NCI-H146 (cell line): ENCODE results near the gene SGTA.
A peak's percentile ranks its signal among the peaks of the same experiment; 100 is the strongest.
"Not testable (repeated sequence)": the region's sequence is repeated elsewhere in the genome, so short reads cannot be mapped to it uniquely, and the experiment has no call there.

Experiments
- DNase-seq: peaks from one replicate; lab custom pipeline; 2025; lab: John Stamatoyannopoulos, UW

SGTA gene

GRCh38 chr19:2792666-2793065, 9.6 kb upstream of the SGTA start:
- DNase-seq = not testable (repeated sequence)

DNA sequence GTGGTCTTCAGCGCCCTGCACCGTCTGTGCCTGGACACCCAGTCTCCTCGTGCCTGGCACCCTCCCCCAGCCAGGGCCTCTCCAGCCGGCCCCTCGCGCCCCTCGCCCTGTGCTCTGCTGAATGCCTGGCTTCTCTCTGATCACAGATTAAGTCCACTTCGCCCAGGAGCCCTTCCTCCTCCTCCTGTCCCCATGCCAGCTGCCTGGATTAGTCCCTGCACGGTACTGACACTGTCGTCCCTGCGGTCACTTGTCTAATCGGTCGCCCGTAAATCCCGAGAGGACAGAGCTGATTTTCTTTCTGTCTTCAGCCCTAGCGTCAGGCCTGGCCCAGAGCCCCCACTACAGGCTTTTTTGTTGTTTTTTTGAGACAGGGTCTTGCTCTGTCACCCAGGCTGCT, 8.8 kb upstream of the SGTA start:
- DNase-seq = no peak

- no peak for DNase-seq
Measured at GRCh38 chr19:2791440-2791839, 8.4 kb upstream of the SGTA start.

DNA sequence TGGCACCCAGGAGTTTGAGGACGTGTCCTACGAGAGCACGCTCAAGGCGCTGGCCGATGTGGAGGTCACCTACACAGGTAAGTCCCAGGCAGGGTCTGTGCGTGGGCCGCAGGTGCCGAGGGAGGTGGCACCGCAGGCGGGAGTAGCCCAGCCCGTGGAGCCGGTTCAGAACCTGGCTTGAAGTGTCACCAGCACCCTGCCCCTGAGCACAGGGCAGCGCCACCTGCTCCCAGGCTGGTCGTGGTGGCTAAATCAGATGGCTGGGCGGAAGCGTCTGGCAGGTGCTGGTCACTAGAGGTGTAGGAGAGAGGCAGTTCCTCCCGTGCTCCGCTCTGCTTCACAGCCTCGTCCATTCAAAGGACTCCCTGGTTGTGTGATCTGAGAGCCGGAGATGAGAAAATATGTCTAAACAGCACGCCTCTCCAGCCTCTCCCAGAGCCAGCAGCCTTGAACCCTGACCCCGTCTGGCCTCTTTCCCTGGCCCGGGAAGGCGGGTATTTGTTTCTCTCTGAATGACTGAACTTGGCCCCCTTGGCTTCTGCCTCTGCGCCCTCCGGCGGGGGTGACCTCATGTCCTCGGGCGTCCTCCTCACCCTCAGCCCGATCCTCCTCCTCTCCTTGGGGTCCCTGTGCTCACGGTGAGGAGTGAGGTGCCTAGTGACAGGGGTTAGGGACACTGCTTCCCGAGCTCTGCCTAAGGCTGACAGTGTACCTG, 7.6 kb upstream of the SGTA start:
- DNase-seq = no peak

GRCh38 chr19:2790194-2790556, 7.1 kb upstream of the SGTA start:
- no peak for DNase-seq

DNA sequence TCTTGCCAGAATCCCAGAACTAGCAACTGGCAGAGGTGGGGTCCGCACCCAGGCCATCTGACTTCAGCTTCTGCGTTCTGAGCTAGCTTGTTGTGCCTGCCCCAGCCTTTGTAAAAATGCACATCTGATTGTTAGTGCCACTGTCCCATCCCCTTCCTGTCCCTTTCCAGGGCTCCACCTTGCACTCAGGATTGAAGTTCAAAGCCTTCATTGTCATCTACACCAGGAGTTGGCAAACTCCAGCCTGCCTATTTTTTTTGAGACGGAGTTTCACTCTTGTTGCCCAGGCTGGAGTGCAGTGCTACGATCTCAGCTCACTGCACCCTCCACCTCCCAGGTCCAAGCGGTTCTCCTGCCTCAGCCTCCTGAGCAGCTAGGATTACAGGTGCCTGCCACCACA, 5.2 kb upstream of the SGTA start:
- no peak for DNase-seq

DNA sequence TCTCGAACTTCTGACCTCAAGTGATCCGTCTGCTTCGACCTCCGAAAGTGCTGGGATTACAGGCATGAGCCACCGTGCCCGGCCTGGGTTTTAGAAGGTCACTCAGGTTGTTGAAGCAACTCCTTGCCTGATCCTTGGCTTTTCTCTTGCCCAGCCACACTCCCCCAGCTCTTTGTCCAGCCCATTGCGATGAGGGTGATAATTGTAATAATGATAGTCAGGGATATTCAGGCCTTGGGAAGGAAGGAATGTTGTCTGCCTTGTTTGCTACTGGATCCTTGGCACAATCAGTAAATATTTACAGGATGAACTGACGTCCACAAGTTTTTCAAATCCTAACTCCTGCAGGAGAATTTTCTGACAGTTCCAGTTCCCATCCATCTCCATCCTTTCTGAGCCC, 4.0 kb upstream of the SGTA start:
- no peak for DNase-seq

DNA sequence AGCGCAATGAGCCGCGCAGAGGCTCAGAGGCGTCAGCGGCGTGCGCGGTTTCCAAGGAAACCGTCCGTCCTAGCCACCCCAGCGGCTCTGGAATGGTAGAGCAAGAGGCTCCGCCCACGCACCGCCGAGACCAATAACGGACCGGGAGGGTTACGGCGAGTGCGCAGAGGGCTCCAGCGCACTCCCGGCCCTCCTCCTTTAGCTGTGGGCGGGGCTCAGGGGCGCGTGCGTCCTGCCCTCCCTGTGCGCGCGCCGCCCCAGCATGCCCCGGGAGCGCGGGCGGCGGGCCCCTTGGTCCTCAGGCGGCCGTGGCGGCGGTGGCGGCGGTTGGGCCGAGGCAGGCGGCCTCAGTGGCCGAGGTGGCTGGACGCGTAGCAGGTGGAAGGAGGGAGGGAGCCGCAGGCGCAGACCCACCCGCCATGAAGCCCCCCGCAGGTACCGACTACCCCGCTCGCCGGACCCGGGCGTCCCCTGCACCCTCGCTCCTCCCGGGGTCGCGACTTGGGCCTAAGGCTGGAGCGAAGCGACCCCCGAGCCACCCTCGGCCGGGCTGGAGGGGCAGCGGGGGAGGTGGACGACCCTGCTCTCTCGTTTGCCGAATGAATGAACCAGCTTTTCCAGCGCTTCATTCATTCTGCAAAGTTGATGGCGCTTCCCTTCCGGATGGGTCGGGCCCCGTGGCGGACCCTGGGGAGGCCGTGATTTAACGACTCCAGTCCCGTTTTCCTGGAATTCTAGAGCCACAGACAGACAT, 2.3 kb upstream of the SGTA start, which contains the start of gene THOP1:
THOP1 (plus strand) TSS at position 260 of the 754 bp plus-strand sequence; CDS start at position 420, 160 bp downstream.
- DNase-seq = peak; percentile 97

- DNase-seq = no peak
Measured at GRCh38 chr19:2783781-2784145, 690 bp upstream of the SGTA start.

GRCh38 chr19:2782329-2782935, 641 bp downstream of the SGTA start:
- DNase-seq = peak; percentile 83

GRCh38 chr19:2780284-2780683, 2.8 kb downstream of the SGTA start:
- no peak for DNase-seq

DNA sequence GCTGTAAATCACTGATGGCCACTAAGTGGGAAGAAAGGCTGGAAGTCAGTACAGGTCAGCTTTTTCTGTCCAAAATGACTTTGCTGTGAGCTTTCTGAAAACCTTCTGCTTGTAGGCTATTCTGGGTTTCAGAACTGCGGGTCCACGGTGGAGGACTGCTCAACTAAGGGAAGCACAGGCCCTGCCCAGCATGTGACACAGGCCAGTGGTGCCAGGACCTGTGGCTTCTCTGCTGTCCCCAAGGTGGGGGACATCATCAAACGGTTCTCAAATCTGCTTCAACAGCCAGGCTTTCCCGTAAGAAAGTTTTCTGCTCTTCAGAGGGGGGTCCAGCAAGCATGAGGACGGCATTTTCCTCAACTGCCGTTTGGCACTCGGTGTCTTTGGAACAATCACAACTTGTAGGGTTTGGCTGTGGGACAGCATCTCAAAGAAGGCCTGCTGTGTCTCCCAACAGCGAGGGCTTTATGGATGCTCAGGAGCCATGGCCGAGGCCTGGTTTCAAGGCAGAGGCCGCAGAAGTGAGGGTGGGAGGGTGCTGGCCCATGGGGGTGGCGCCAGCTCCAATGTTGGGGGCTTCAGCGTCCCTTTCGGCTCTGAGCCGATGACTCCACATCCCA, 3.8 kb downstream of the SGTA start:
- DNase-seq = no peak

- DNase-seq = no peak
Measured at GRCh38 chr19:2777952-2778683, 5.0 kb downstream of the SGTA start.

DNA sequence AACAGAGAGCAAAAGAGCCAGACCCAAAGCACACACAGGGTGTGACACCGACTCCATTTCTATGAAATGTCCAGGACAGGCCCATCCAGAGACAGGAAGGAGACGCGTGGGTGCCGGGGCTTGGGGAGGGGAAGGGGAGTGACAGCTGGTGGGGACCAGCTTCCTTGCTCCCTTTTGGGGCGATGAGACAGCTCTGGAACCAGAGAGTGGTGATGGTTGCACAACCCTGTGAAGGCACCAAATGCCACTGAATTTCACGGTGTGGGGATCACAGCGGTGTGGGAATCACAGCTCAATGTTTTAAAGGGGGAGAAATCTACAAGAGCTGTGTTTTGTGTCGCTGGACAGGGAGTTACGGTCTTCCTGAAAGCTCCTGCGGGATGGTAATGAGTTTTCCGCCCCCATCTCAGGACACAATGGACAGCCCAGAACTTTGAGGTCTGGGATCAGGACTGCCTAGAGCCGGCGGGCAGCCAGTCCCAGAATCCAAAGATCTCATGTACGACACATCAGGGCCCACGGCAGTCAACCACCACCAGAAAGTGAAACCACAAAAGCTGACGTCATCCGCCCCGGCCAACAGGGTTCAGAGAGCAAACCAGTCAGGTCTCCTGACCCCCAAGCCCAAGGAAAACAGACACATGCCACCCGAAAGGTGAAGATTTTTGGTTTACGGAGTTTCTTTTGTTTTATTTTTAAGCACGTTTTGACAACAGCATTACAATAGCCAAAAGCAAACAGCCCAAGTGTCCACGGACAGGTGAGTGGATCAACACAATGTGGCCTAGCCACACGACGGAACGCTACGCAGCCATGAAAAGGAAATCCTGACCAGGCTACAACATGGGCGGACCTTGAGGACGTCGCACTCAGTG, 7.3 kb downstream of the SGTA start:
- no peak for DNase-seq

- DNase-seq = no peak
Measured at GRCh38 chr19:2774953-2775555, 8.0 kb downstream of the SGTA start.

- DNase-seq = no peak
Measured at GRCh38 chr19:2774083-2774679, 8.9 kb downstream of the SGTA start.

GRCh38 chr19:2771786-2772674, 11.0 kb downstream of the SGTA start:
- DNase-seq = no peak

DNA sequence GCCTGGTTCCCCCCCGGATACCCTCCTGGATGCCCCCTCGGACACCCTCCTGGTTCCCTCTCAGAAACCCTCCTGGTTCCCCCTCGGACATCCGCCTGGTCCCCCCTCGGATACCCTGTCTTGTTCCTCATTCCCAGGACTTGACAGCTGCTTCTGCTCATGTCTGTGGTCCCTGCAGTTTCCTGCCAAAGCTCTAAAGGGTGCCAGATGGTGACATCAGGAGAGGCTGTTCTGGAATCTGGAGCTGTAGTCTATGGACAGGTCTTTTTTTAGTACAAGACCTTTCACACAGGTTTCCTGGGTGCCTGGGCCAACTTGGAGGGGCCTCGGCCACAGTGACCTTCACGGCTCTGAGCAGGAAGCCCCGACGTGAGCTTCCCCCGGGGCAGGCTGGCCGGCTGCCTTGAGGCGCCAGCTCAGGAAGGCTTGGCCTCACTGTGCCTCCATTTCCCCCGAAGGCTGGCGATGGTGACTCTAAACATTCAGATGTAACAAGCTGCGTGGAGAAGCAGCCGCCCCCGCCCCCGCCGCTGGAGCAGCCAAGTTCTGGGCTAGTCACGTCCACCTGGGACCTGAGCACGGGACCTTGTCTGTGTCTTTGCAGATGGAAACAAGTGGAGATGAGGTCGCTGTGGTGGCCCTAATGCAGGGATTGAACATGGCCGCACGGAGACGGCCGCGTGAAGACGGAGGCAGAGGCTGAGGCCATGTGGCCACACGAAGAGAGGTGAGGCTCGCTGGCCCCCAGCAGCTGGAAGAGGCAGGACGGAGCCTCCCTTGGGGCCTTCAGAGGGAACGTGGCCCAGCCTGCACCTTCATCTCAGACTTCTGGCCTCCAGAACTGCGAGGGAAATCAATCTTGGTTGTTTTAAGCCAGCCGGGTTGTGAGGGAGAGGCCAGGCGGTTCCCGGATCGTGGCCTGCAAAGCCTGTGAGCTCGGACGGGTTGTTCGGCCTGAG, 12.7 kb downstream of the SGTA start:
- no peak for DNase-seq
